Neural progenitor cell (in vitro differentiated cells): ENCODE data around the gene CCDC136. TPM values are rescaled to one million over a fixed set of nuclear protein-coding genes. Genes with fewer than 3 reads are reported as not detected.

ENCODE experiments used
- DNase-seq: peaks from one replicate; pipeline ENCODE4 v3.0.0-alpha.2; 2016; ENCODE audit warnings: low spot score
- H2AFZ ChIP-seq: fragments of 200-600 bp; sonication (generic); replicated peaks from 2 replicates; pipeline ENCODE4 v1.6.1; 2016; ENCODE audit warnings: antibody characterized with exemption
- H3F3A ChIP-seq: fragments of 200-600 bp; sonication (generic); 2 replicates; pipeline ENCODE4 v1.6.1; 2016; ENCODE audit warnings: antibody characterized with exemption, low read depth
- H3K27ac ChIP-seq: fragments of 200-600 bp; sonication (generic); 2 replicates; pipeline ENCODE4 v1.5.1; 2016; ENCODE audit warnings: mild to moderate bottlenecking
- H3K27me3 ChIP-seq: fragments of 200-600 bp; sonication (generic); 2 replicates; pipeline ENCODE4 v1.6.1; 2016; ENCODE audit warnings: mild to moderate bottlenecking, moderate library complexity
- H3K36me3 ChIP-seq: fragments of 200-600 bp; sonication (generic); 2 replicates; pipeline ENCODE4 v1.5.1; 2016
- H3K4me1 ChIP-seq: fragments of 200-600 bp; sonication (generic); 2 replicates; pipeline ENCODE4 v1.6.1; 2016; ENCODE audit warnings: mixed run types
- H3K4me2 ChIP-seq: fragments of 200-600 bp; sonication (generic); 2 replicates; pipeline ENCODE4 v1.6.1; 2016
- H3K4me3 ChIP-seq: fragments of 200-600 bp; sonication (generic); 2 replicates; pipeline ENCODE4 v1.5.1; 2016
- H3K79me2 ChIP-seq: fragments of 200-600 bp; sonication (generic); 2 replicates; pipeline ENCODE4 v1.6.1; 2016; ENCODE audit warnings: low read depth
- H3K9ac ChIP-seq: fragments of 200-600 bp; sonication (generic); 2 replicates; pipeline ENCODE4 v1.6.1; 2016
- H3K9me3 ChIP-seq: fragments of 200-600 bp; sonication (generic); 2 replicates; pipeline ENCODE4 v1.5.1; 2016; ENCODE audit warnings: low read depth
- H4K20me1 ChIP-seq: fragments of 200-600 bp; sonication (generic); 2 replicates; pipeline ENCODE4 v1.6.1; 2016; ENCODE audit warnings: low read depth
- H3K27ac Mint-ChIP-seq: 3 replicates; pipeline ENCODE4 v1.8.0; 2021; ENCODE audit warnings: mixed read lengths
- H3K27me3 Mint-ChIP-seq: 2 replicates; pipeline ENCODE4 v1.8.0; 2022; ENCODE audit warnings: low read depth, mild to moderate bottlenecking, inconsistent platforms, moderate library complexity, mixed read lengths; ENCODE audit not compliant: insufficient read depth
- H3K36me3 Mint-ChIP-seq: 3 replicates; pipeline ENCODE4 v1.8.0; 2021; ENCODE audit warnings: mixed read lengths
- H3K4me1 Mint-ChIP-seq: 3 replicates; pipeline ENCODE4 v1.8.0; 2021; ENCODE audit warnings: mixed read lengths
- H3K4me3 Mint-ChIP-seq: 3 replicates; pipeline ENCODE4 v1.8.0; 2021; ENCODE audit warnings: mild to moderate bottlenecking, moderate library complexity, mixed read lengths
- H3K9me3 Mint-ChIP-seq: 3 replicates; pipeline ENCODE4 v1.8.0; 2020; ENCODE audit warnings: mixed read lengths
- CTCF ChIP-seq: fragments of 200-600 bp; sonication (generic); IDR thresholded peaks from 2 replicates; pipeline ENCODE4 v1.5.1; 2017; ENCODE audit warnings: antibody characterized with exemption, mild to moderate bottlenecking
- EZH2 ChIP-seq: fragments of 200-600 bp; sonication (generic); IDR thresholded peaks from 2 replicates; pipeline ENCODE4 v1.6.1; 2017; ENCODE audit warnings: antibody characterized with exemption, mild to moderate bottlenecking, moderate library complexity
- EZH2phosphoT487 ChIP-seq: fragments of 200-600 bp; sonication (generic); IDR thresholded peaks from 2 replicates; pipeline ENCODE4 v1.6.1; 2017; ENCODE audit warnings: antibody characterized with exemption
- total RNA-seq: library from RNA; depleted of rRNA; stranded (reverse); fragments of >200 nt; gene quantifications from 2 replicates; pipeline ENCODE4 v1.2.3, GENCODE V29; 2015; ENCODE audit warnings: low replicate concordance

CCDC136 gene
- total RNA-seq, 1 donor from 2014 or later, result 93.6 TPM

- no peak overlapping the region for H3K9ac ChIP-seq
- Mint-ChIP-seq H3K27ac (no peak overlapping the region), H3K4me1 (peaks cover 18% of the 10 kb centered on the region), H3K36me3 (no peaks in the 10 kb centered on the region), H3K27me3 (peaks cover 12% of the 10 kb centered on the region), H3K9me3 (peaks cover 3% of the 10 kb centered on the region), H3K4me3 (no peak overlapping the region)
- H3K4me2 ChIP-seq, result no peak overlapping the region
- no peaks in the 10 kb centered on the region for H3K9me3 ChIP-seq
- no peak overlapping the region for H3K4me3 ChIP-seq
- no peaks in the 10 kb centered on the region for H3K79me2 ChIP-seq
- no peak for TF ChIP-seq CTCF
- no peak overlapping the region for H3K27ac ChIP-seq
- no peak for DNase-seq
- H4K20me1 ChIP-seq, result no peaks in the 10 kb centered on the region
- no peaks in the 10 kb centered on the region for H3K36me3 ChIP-seq
- no peak overlapping the region for H2AFZ ChIP-seq
- peaks cover 30% of the 10 kb centered on the region for H3F3A ChIP-seq
- H3K4me1 ChIP-seq, result peaks cover 16% of the 10 kb centered on the region
- no peaks in the 10 kb centered on the region for H3K27me3 ChIP-seq
These were observed 6.0 kb upstream of the CCDC136 start for GRCh38 chr7:128785738-128786137.

DNA sequence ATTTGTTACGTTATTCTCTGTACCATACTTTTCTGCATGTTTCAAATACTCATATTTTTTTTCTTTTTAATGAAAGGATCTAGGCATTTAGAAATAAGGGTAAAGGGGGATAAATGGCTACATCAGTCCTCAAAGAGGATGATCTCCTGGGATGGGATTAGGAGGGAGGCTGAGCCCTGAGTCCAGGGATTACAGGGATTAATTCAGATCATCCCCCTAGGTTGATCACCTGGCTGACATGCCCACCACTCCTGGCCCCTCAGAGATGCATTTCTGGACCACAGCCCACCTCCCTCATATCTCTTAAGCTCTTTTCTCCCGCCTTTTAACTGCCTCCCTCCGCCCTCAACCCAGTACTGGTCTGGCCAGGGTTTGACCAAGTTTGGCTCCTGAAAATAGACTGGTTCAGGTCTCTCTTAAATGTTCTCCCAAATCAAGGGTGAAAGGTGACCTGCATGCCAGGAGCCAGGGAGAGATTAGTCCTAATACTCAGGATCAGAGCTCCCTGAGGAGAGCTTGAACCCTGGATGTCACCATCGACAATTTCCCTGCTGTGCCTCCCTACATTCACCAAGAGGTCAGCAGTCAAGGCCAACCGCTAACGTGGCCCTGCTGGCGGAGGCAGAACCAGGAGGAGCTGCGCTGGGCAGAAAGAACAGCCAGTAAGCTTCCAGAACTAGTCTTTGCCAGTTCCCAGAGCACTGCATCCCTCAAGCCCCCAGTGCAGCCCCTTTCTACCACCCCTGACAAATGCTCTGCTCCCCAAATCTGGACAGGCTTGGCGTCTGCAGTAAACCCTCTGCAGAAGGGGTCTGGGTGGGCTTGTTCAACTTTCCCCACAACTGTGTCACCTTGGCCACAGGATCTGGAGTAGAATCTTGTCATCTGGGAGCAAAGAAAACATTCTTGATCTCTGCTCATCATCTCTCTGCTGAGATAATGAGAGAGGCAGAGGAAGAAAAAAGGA, 3.0 kb upstream of the CCDC136 start:
- H3K27ac Mint-ChIP-seq, result peak overlapping the region; percentile 44
- peaks cover 23% of the 10 kb centered on the region for H3K4me1 Mint-ChIP-seq
- peak overlapping the region; percentile 93 for H3K4me3 Mint-ChIP-seq

GRCh38 chr7:128790315-128791041, 1.3 kb upstream of the CCDC136 start:
- no peak overlapping the region for H3K27ac ChIP-seq
- H3K9me3 ChIP-seq, result no peaks in the 10 kb centered on the region
- H3K9me3 Mint-ChIP-seq, result peaks cover 3% of the 10 kb centered on the region
- peaks cover 25% of the 10 kb centered on the region for H3K4me1 Mint-ChIP-seq
- H3K36me3 ChIP-seq, result peaks cover 5% of the 10 kb centered on the region
- peaks cover 47% of the 10 kb centered on the region for H3F3A ChIP-seq
- H2AFZ ChIP-seq, result peak overlapping the region; percentile 87
- H3K36me3 Mint-ChIP-seq, result peaks cover 9% of the 10 kb centered on the region
- no peak overlapping the region for H3K9ac ChIP-seq
- peak overlapping the region; percentile 100 for H3K4me3 ChIP-seq
- peaks cover 44% of the 10 kb centered on the region for H3K4me1 ChIP-seq
- H3K4me3 Mint-ChIP-seq, result peak overlapping the region; percentile 93
- no peaks in the 10 kb centered on the region for H3K27me3 ChIP-seq
- H3K79me2 ChIP-seq, result peaks cover 21% of the 10 kb centered on the region
- H3K4me2 ChIP-seq, result peak overlapping the region; percentile 88
- peaks cover 9% of the 10 kb centered on the region for H3K27me3 Mint-ChIP-seq
- H3K27ac Mint-ChIP-seq, result no peak overlapping the region
- no peaks in the 10 kb centered on the region for H4K20me1 ChIP-seq
- DNase-seq, result peak; percentile 68
- peak; percentile 2 for TF ChIP-seq EZH2
- TF ChIP-seq EZH2phosphoT487, result no peak

More for the DNA sequence above, 3.0 kb upstream of the CCDC136 start:
- Histone ChIP-seq H3K4me1 (peaks cover 27% of the 10 kb centered on the region), H3K9me3 (no peaks in the 10 kb centered on the region), H3K4me2 (no peak overlapping the region), H3K27ac (no peak overlapping the region), H3K36me3 (no peaks in the 10 kb centered on the region), H3K27me3 (no peaks in the 10 kb centered on the region), H3K4me3 (no peak overlapping the region), H3K9ac (no peak overlapping the region), H4K20me1 (no peaks in the 10 kb centered on the region), H3F3A (peaks cover 38% of the 10 kb centered on the region), H3K79me2 (peaks cover 18% of the 10 kb centered on the region), H2AFZ (no peak overlapping the region)
- TF ChIP-seq EZH2 (no peak), CTCF (no peak), EZH2phosphoT487 (no peak)
- Mint-ChIP-seq H3K36me3 (peaks cover 3% of the 10 kb centered on the region), H3K27me3 (peaks cover 9% of the 10 kb centered on the region), H3K9me3 (peaks cover 3% of the 10 kb centered on the region)
- DNase-seq, result no peak
